HCT116 (cell line): Measurements from ENCODE around the gene MSI2. TPM values are rescaled to one million over a fixed set of nuclear protein-coding genes. Genes with fewer than 3 reads are reported as not detected.

Experiments used
- ATAC-seq: fragments of 200-7000 bp; cut with Tn5 transposase; 2 replicates; pipeline ENCODE4 v1.9.1; 2020; ENCODE audit warnings: mild to moderate bottlenecking, moderate library complexity
- BruUV-seq: library from RNA; stranded (reverse); fragments of 400-500 nt; replicated peaks from 2 replicates; lab custom pipeline; 2021; lab: Mats Ljungman, UMichigan
- CTCF ChIA-PET: fragments of 300-600 bp; sonication (Branson Sonifier 250); formaldehyde crosslinking; loops from one replicate; lab custom pipeline; 2021; ENCODE audit warnings: antibody characterized with exemption; lab: Charles Lee
- POLR2A ChIA-PET: fragments of 300-600, 350-600 bp; sonication (Branson Sonifier 250); formaldehyde crosslinking; loops from one replicate; lab custom pipeline; 2021; ENCODE audit warnings: antibody characterized with exemption; lab: Charles Lee
- RAD21 ChIA-PET, 2 experiments: fragments of 300-600 bp; sonication (Branson Sonifier 250); formaldehyde crosslinking; loops; one replicate each; lab custom pipeline; 2023; ENCODE audit warnings: low total read pairs in 2 of 2; ENCODE audit not compliant: uncharacterized antibody in 2 of 2, unreplicated experiment in 2 of 2, low non-redundant PET in 1 of 2; lab: Charles Lee
- DNase-seq: peaks from one replicate; pipeline ENCODE4 v3.0.0-alpha.2; 2010; ENCODE audit warnings: low read depth, low spot score
- H2AFZ ChIP-seq: fragments of 200-600 bp; shearing (Covaris generic), sonication (generic); 2 replicates; pipeline ENCODE4 v1.6.1; 2017; ENCODE audit warnings: low read depth, mixed run types, mixed read lengths, antibody characterized with exemption, low read length; ENCODE audit not compliant: poor library complexity, severe bottlenecking
- H3K27ac ChIP-seq: 2 replicates; pipeline ENCODE4 v1.5.1; 2012; ENCODE audit warnings: low read depth, low read length
- H3K27me3 ChIP-seq: fragments of 200-600 bp; sonication (generic); 2 replicates; pipeline ENCODE4 v1.6.1; 2016; ENCODE audit warnings: mixed run types, low read length, mixed read lengths; ENCODE audit not compliant: insufficient read depth
- H3K36me3 ChIP-seq, 2 experiments: fragments of 200-500 bp in 1 of 2; fragments of 200-600 bp in 1 of 2; sonication (Bioruptor generic) in 1 of 2; sonication (generic) in 1 of 2; 2 replicates each; pipeline versions ENCODE4 v1.5.1 to v1.6.1; 2014 to 2016; ENCODE audit warnings: low read length in 2 of 2, inconsistent platforms in 1 of 2, mixed read lengths in 1 of 2, mixed run types in 1 of 2; ENCODE audit not compliant: insufficient read depth in 2 of 2, control insufficient read depth in 1 of 2
- H3K4me1 ChIP-seq, 2 experiments: fragments of 200-600 bp in 1 of 2; sonication (generic) in 1 of 2; 2 replicates each; pipeline versions ENCODE4 v1.5.1 to v1.6.1; 2012 to 2017; ENCODE audit warnings: low read length in 2 of 2, inconsistent platforms in 1 of 2, mild to moderate bottlenecking in 1 of 2, mixed read lengths in 1 of 2, mixed run types in 1 of 2, moderate library complexity in 1 of 2; ENCODE audit not compliant: insufficient read depth in 2 of 2, control insufficient read depth in 1 of 2
- H3K4me2 ChIP-seq: fragments of 200-600 bp; sonication (generic); 2 replicates; pipeline ENCODE4 v1.6.1; 2017; ENCODE audit warnings: mixed run types, low read length, mixed read lengths
- H3K4me3 ChIP-seq, 2 experiments: fragments of 200-600 bp in 1 of 2; sonication (generic) in 1 of 2; replicated peaks in 1 of 2; 2 replicates each; pipeline ENCODE4 v1.5.1; 2011 to 2016; ENCODE audit warnings: low read length in 2 of 2, control low read depth in 1 of 2, low read depth in 1 of 2, mild to moderate bottlenecking in 1 of 2, mixed read lengths in 1 of 2, mixed run types in 1 of 2
- H3K79me2 ChIP-seq: fragments of 200-600 bp; sonication (generic); 2 replicates; pipeline ENCODE4 v1.6.1; 2017; ENCODE audit warnings: mild to moderate bottlenecking, mixed run types, low read length, moderate library complexity, mixed read lengths; ENCODE audit not compliant: insufficient read depth
- H3K9ac ChIP-seq: fragments of 200-600 bp; sonication (generic); 2 replicates; pipeline ENCODE4 v1.6.1; 2016; ENCODE audit warnings: low read length, mixed read lengths
- H3K9me2 ChIP-seq: fragments of 200-600 bp; sonication (generic), shearing (Covaris generic); 2 replicates; pipeline ENCODE4 v1.6.1; 2017; ENCODE audit warnings: mixed run types, mild to moderate bottlenecking, moderate library complexity; ENCODE audit not compliant: insufficient read depth
- H3K9me3 ChIP-seq, 2 experiments: fragments of 200-500 bp in 1 of 2; fragments of 200-600 bp in 1 of 2; sonication (Bioruptor generic) in 1 of 2; sonication (generic) in 1 of 2; 2 replicates each; pipeline ENCODE4 v1.6.1; 2014 to 2017; ENCODE audit warnings: low read length in 2 of 2, mixed read lengths in 2 of 2, inconsistent platforms in 1 of 2, low read depth in 1 of 2, mild to moderate bottlenecking in 1 of 2, mixed run types in 1 of 2, moderate library complexity in 1 of 2; ENCODE audit not compliant: control insufficient read depth in 1 of 2, insufficient read depth in 1 of 2
- H4K20me1 ChIP-seq: fragments of 200-600 bp; sonication (generic), shearing (Covaris generic); 2 replicates; pipeline ENCODE4 v1.6.1; 2017; ENCODE audit warnings: mixed run types, mild to moderate bottlenecking, moderate library complexity; ENCODE audit not compliant: insufficient read depth
- CBX3 ChIP-seq: IDR thresholded peaks from 2 replicates; pipeline ENCODE4 v1.6.1; 2012; ENCODE audit warnings: low read depth
- CEBPB ChIP-seq: IDR thresholded peaks from 2 replicates; pipeline ENCODE4 v1.6.1; 2012; ENCODE audit warnings: low read depth
- EZH2phosphoT487 ChIP-seq: fragments of 200-600 bp; IDR thresholded peaks from 2 replicates; pipeline ENCODE4 v1.6.1; 2018; ENCODE audit warnings: antibody characterized with exemption, borderline replicate concordance
- FOSL1 ChIP-seq: IDR thresholded peaks from 2 replicates; pipeline ENCODE4 v1.6.1; 2012; ENCODE audit warnings: low read depth
- JUND ChIP-seq: IDR thresholded peaks from 2 replicates; pipeline ENCODE4 v1.6.1; 2012
- POLR2A ChIP-seq: IDR thresholded peaks from 2 replicates; pipeline ENCODE4 v1.7.0; 2011; ENCODE audit warnings: borderline replicate concordance; ENCODE audit not compliant: insufficient read depth, insufficient read length; ENCODE audit errors: extremely low read depth
- TCF7L2 ChIP-seq: IDR thresholded peaks from 2 replicates; pipeline ENCODE4 v1.7.0; 2011; ENCODE audit warnings: borderline replicate concordance, inconsistent platforms; ENCODE audit not compliant: insufficient read depth, insufficient read length; ENCODE audit errors: extremely low read depth
- YY1 ChIP-seq: IDR thresholded peaks from 2 replicates; pipeline ENCODE4 v1.6.1; 2011; ENCODE audit warnings: low read length, low read depth, moderate library complexity, mild to moderate bottlenecking; ENCODE audit not compliant: insufficient replicate concordance; ENCODE audit errors: extremely low read depth
- ZFX ChIP-seq: fragments of 450-650 bp; IDR thresholded peaks from 2 replicates; pipeline ENCODE4 v1.6.1; 2017
- ZNF274 ChIP-seq: fragments of 200-500 bp; sonication (Bioruptor generic); IDR thresholded peaks from 2 replicates; pipeline ENCODE4 v1.6.1; 2014; ENCODE audit warnings: mild to moderate bottlenecking, low read depth, low read length, inconsistent platforms
- intact Hi-C: fragments of 100-400 bp; cut with micrococcal nuclease; formaldehyde crosslinking; loops from 2 replicates; pipeline ENCODE4 v1.10.0; 2022
- total RNA-seq: library from RNA; stranded (reverse); gene quantifications from one replicate; pipeline ENCODE4 v1.2.1, GENCODE V29; 2021; ENCODE audit not compliant: unreplicated experiment
- TF ChIP-seq, protein P1 (sequence below): IDR thresholded peaks from 2 replicates; pipeline ENCODE4 v1.6.1; 2012
- TF ChIP-seq, protein P2 (sequence below), 3 experiments: fragments of 200-600 bp in 1 of 3; sonication (generic) in 1 of 3; IDR thresholded peaks in 2 of 3; conservative IDR thresholded peaks in 1 of 3; 2 replicates each; pipeline ENCODE4 v1.5.1; 2012 to 2017; ENCODE audit warnings: low read depth in 2 of 3, low read length in 2 of 3, antibody characterized with exemption in 1 of 3, borderline replicate concordance in 1 of 3, control low read depth in 1 of 3, mild to moderate bottlenecking in 1 of 3, mixed read lengths in 1 of 3, mixed run types in 1 of 3, moderate library complexity in 1 of 3; ENCODE audit not compliant: insufficient read depth in 1 of 3

Gene MSI2
- total RNA-seq, 1 experiment from 2014 or later, result 137 TPM

DNA sequence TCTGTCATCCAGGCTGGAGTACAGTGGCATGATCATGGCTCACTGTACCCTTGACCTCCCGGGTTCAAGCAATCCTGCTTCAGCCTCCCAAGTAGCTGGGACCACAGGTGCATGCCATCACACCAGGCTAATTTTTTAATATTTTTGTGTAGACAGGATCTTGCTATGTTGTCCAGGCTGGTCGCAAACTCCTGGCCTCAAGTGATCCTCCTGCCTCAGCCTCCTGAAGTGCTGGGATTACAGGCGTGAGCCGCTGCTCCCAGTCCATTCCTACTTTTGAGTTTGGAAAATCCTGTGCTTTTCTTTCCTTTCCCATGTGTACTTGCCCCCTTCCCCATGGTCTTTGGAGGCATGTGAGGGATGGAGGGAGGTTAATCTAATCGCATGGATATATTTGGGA is 60.0 kb downstream of the MSI2 start:
- no peak overlapping the region for H3K4me3 ChIP-seq
- no peaks in the 10 kb centered on the region for H3K27me3 ChIP-seq
- H3K36me3 ChIP-seq, result no peaks in the 10 kb centered on the region
- no peak overlapping the region for H3K27ac ChIP-seq
- H2AFZ ChIP-seq, result no peak overlapping the region
- intact Hi-C loops, result no loop called here
- POLR2A ChIA-PET, result no interaction called here
- peaks cover 18% of the 10 kb centered on the region; the same call in 1 of the 2 replicates for H3K79me2 ChIP-seq
- H4K20me1 ChIP-seq, result no peaks in the 10 kb centered on the region
- no peaks in the 10 kb centered on the region for H3K9me3 ChIP-seq
- DNase-seq, result no peak
- TF ChIP-seq, protein P1, sequence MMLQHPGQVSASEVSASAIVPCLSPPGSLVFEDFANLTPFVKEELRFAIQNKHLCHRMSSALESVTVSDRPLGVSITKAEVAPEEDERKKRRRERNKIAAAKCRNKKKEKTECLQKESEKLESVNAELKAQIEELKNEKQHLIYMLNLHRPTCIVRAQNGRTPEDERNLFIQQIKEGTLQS, result no peak
- TF ChIP-seq, protein P2, sequence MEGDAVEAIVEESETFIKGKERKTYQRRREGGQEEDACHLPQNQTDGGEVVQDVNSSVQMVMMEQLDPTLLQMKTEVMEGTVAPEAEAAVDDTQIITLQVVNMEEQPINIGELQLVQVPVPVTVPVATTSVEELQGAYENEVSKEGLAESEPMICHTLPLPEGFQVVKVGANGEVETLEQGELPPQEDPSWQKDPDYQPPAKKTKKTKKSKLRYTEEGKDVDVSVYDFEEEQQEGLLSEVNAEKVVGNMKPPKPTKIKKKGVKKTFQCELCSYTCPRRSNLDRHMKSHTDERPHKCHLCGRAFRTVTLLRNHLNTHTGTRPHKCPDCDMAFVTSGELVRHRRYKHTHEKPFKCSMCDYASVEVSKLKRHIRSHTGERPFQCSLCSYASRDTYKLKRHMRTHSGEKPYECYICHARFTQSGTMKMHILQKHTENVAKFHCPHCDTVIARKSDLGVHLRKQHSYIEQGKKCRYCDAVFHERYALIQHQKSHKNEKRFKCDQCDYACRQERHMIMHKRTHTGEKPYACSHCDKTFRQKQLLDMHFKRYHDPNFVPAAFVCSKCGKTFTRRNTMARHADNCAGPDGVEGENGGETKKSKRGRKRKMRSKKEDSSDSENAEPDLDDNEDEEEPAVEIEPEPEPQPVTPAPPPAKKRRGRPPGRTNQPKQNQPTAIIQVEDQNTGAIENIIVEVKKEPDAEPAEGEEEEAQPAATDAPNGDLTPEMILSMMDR (IDR thresholded peaks at IDR 0.05 in 2 of 3, conservative IDR thresholded peaks at IDR 0.05 in 1 of 3; ENCODE audit: borderline replicate concordance in 1 of 3, insufficient read depth in 1 of 3, low read depth in 2 of 3, low read length in 2 of 3), result no peak
- TF ChIP-seq CEBPB (no peak), EZH2phosphoT487 (no peak), CBX3 (no peak), ZFX (no peak), YY1 (no peak), JUND (no peak), POLR2A (no peak), FOSL1 (no peak), TCF7L2 (no peak), ZNF274 (no peak)
- TF ChIP-seq, all 23 proteins: peak for 0
- H3K9me2 ChIP-seq, result no peaks in the 10 kb centered on the region
- no peak overlapping the region for H3K9ac ChIP-seq
- BruUV-seq, result no TSS peak
- ChIA-PET CTCF (no interaction called here), RAD21 (no interaction called here)
- no peak overlapping the region for H3K4me2 ChIP-seq
- H3K4me1 ChIP-seq, result peaks cover 10 to 12% of the 10 kb centered on the region in 2 experiments; a peak in 3 of 4 replicates
- ATAC-seq, result no peak
